Stimulated activated effector memory CD8-positive, alpha-beta T cell treated with anti-CD3 and anti-CD28 coated beads, Interleukin-12 subunit alpha, Interleukin-12 subunit beta, amount 100 ng/mL, for 72 hours (primary cell): ENCODE data around the gene BCAT1.

Source experiments
- ATAC-seq: fragments of 150-1000 bp; cut with Tn5 transposase; 2 replicates; pipeline ENCODE4 v1.10.0; 2021
- DNase-seq, 2 donors: peaks; one replicate each; pipeline ENCODE4 v3.0.0; 2021 to 2022; ENCODE audit warnings: low spot score in 2 of 2
- H3K27ac Mint-ChIP-seq: one replicate; pipeline ENCODE4 v1.8.0; 2022; ENCODE audit warnings: mild to moderate bottlenecking, mixed read lengths
- H3K36me3 Mint-ChIP-seq: one replicate; pipeline ENCODE4 v1.8.0; 2022; ENCODE audit warnings: mild to moderate bottlenecking, mixed read lengths
- H3K4me1 Mint-ChIP-seq: one replicate; pipeline ENCODE4 v1.8.0; 2022; ENCODE audit warnings: mixed read lengths
- H3K4me3 Mint-ChIP-seq: one replicate; pipeline ENCODE4 v1.8.0; 2022; ENCODE audit warnings: mild to moderate bottlenecking, mixed read lengths
- H3K9me3 Mint-ChIP-seq: one replicate; pipeline ENCODE4 v1.8.0; 2022; ENCODE audit warnings: mixed read lengths

BCAT1 gene

DNA sequence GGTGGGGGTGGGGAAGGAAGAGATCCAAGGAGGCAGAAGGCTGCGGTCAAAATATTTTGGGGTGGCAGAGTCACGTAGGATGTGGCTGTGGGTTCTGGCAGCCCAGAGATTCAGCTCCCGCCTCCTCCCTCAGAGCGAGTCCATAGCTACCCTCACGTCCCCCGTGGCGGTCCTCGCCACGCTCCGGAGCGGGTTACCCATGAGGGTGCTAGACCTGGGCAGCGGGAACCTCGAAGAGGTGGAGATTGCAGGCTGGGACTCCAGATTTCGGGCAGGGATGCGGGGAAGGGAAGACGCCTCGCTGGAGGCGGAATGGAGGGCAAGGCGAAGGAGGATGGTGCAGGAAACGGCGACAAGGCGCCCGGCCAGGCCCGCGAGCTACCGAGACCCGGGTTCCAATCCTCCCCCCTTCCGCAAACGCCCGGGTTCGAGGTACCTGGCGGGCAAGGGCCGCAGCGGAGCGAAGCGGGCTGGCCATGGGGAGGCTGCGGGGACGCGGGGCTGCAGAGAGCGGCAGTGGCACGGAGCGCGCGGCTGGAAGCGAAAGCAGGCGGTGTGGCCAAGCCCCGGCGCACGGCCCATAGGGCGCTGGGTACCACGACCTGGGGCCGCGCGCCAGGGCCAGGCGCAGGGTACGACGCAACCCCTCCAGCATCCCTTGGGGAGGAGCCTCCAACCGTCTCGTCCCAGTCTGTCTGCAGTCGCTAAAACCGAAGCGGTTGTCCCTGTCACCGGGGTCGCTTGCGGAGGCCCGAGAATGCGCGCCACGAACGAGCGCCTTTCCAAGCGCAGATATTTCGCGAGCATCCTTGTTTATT, 46.2 kb downstream of the BCAT1 start:
- ATAC-seq, result peak; percentile 58
- peak; percentile 26 to 66 for DNase-seq
- Mint-ChIP-seq H3K4me1 (peaks cover 31% of the 10 kb centered on the region), H3K9me3 (peaks cover 2% of the 10 kb centered on the region), H3K36me3 (peaks cover 12% of the 10 kb centered on the region), H3K27ac (peak overlapping the region; percentile 87), H3K4me3 (peak overlapping the region; percentile 93)

GRCh38 chr12:24901576-24902461, 47.1 kb downstream of the BCAT1 start:
- peaks cover 31% of the 10 kb centered on the region for H3K4me1 Mint-ChIP-seq
- peaks cover 2% of the 10 kb centered on the region for H3K9me3 Mint-ChIP-seq
- peaks cover 12% of the 10 kb centered on the region for H3K36me3 Mint-ChIP-seq
- ATAC-seq (peak; percentile 22), DNase-seq (peak in 1 of 2 donors; percentile 53)
- peak overlapping the region; percentile 87 for H3K27ac Mint-ChIP-seq
- peak overlapping the region; percentile 93 for H3K4me3 Mint-ChIP-seq

- Mint-ChIP-seq H3K36me3 (peaks cover 12% of the 10 kb centered on the region), H3K9me3 (peaks cover 2% of the 10 kb centered on the region), H3K4me3 (no peak overlapping the region), H3K27ac (no peak overlapping the region), H3K4me1 (peaks cover 31% of the 10 kb centered on the region)
- DNase-seq (no peak), ATAC-seq (no peak)
These were observed 48.7 kb downstream of the BCAT1 start for GRCh38 chr12:24900196-24900595.

GRCh38 chr12:24899503-24900075, 49.3 kb downstream of the BCAT1 start:
- H3K27ac Mint-ChIP-seq, result peak overlapping the region; percentile 52
- no peak for DNase-seq
- ATAC-seq, result peak; percentile 38
- peaks cover 31% of the 10 kb centered on the region for H3K4me1 Mint-ChIP-seq
- peaks cover 2% of the 10 kb centered on the region for H3K9me3 Mint-ChIP-seq
- H3K36me3 Mint-ChIP-seq, result peaks cover 12% of the 10 kb centered on the region
- peak overlapping the region; percentile 5 for H3K4me3 Mint-ChIP-seq

DNA sequence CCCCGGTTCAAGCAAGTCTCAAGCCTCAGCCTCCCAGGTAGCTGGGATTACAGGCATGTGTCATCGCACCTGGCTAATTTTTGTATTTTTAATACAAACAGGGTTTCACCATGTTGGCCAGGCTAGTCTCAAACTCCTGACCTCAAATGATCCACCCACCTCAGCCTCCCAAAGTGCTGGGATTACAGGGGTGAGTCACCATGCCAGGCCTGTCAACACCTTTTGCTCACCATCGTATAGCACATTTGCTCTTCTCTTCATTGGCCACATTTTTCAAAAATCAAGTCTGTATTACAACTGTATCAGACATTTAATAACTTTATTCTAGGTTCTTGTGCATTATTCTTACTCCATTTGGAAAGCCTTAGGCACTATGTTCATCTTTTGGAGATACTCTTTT, 50.3 kb downstream of the BCAT1 start:
- peaks cover 12% of the 10 kb centered on the region for H3K36me3 Mint-ChIP-seq
- H3K9me3 Mint-ChIP-seq, result peaks cover 2% of the 10 kb centered on the region
- ATAC-seq (no peak), DNase-seq (no peak)
- H3K27ac Mint-ChIP-seq, result no peak overlapping the region
- H3K4me1 Mint-ChIP-seq, result peaks cover 29% of the 10 kb centered on the region
- H3K4me3 Mint-ChIP-seq, result no peak overlapping the region

DNA sequence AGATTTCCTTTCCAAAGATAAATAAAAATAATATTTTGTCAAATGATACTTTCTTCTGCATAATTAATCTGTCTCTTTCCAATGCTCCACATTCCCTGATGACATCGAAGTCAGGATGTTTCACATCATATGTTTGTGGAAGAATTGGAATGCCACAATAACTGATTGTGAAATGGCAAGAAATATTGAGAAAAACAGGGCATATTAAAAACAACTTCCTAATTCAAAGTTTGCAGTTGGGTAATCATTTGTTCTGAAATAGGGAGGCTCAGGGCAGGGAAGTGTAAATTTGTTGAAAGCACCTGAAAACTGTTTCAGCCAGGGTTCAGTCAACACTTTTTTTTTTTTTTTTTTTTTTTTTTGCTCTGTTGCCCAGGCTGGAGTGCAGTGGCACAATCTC, 50.7 kb downstream of the BCAT1 start:
- Mint-ChIP-seq H3K27ac (no peak overlapping the region), H3K4me3 (no peak overlapping the region), H3K9me3 (peaks cover 2% of the 10 kb centered on the region), H3K36me3 (peaks cover 12% of the 10 kb centered on the region), H3K4me1 (peaks cover 26% of the 10 kb centered on the region)
- DNase-seq (no peak), ATAC-seq (no peak)

GRCh38 chr12:24896171-24896570, 52.7 kb downstream of the BCAT1 start:
- DNase-seq, result no peak
- Mint-ChIP-seq H3K27ac (no peak overlapping the region), H3K4me1 (peaks cover 12% of the 10 kb centered on the region), H3K9me3 (peaks cover 2% of the 10 kb centered on the region), H3K36me3 (peaks cover 12% of the 10 kb centered on the region), H3K4me3 (no peak overlapping the region)
- ATAC-seq, result no peak

- ATAC-seq (no peak), DNase-seq (no peak)
- Mint-ChIP-seq H3K4me1 (peaks cover 12% of the 10 kb centered on the region), H3K9me3 (peaks cover 2% of the 10 kb centered on the region), H3K36me3 (peaks cover 12% of the 10 kb centered on the region), H3K27ac (no peak overlapping the region), H3K4me3 (no peak overlapping the region)
These were observed 53.3 kb downstream of the BCAT1 start for GRCh38 chr12:24895612-24896011.

GRCh38 chr12:24894879-24895278, 54.0 kb downstream of the BCAT1 start:
- H3K9me3 Mint-ChIP-seq, result peaks cover 2% of the 10 kb centered on the region
- ATAC-seq (no peak), DNase-seq (no peak)
- peaks cover 10% of the 10 kb centered on the region for H3K36me3 Mint-ChIP-seq
- no peak overlapping the region for H3K4me3 Mint-ChIP-seq
- no peak overlapping the region for H3K27ac Mint-ChIP-seq
- H3K4me1 Mint-ChIP-seq, result peaks cover 6% of the 10 kb centered on the region

DNA sequence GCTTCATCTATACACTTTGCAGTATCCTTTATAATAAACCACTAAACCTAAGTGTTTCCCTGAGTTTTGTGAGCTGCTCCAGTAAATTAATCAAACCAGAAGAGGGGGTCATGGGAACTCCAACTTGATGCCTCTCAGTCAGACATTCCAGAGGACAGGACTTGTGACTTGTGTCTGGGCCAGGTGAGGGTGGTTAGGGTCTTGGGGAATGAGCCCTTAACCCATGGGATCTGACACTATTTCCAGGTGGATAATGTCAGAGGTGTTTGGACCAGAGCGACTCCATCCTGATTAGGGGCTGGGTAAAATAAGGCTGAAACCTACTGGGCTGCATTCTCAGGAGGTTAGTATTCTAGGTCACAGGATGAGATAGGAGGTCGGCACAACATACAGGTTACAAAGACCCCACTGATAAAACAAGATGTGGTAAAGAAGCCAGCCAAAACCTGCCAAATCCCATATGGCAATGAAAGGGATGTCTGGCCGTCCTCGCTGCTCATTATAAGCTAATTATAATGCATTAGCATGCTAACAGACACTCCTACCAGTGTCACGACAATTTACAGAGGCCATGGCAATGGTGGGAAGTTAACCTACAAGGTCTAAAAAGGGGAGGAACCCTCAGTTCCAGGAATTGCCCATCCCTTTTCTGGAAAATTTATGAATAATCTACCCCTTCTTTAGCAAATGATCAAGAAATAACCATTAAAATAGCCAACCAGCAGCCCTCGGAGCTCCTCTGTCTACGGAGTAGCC, 58.7 kb downstream of the BCAT1 start:
- Mint-ChIP-seq H3K36me3 (no peaks in the 10 kb centered on the region), H3K4me3 (no peak overlapping the region), H3K9me3 (no peaks in the 10 kb centered on the region), H3K27ac (no peak overlapping the region), H3K4me1 (no peaks in the 10 kb centered on the region)
- DNase-seq, result no peak
- ATAC-seq, result no peak

DNA sequence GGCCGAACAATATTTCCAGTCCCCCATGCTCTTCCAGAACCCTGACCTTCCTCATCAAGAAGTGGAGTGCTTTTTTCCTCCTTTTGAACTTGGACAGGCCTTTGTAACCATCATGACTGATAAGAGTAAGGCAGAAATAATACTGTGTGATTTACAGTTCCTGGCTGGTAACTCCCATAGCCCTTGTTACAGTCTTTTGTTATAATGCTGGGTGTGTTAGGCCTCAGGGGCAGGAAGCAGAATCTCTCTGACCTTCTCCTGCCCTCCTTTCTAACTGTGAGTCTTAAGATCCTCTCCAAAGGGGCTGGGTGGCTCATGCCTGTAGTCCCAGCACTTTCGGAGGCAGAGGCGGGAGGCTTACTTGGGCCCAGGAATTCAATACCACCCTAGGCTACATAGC, 59.5 kb downstream of the BCAT1 start:
- ATAC-seq (no peak), DNase-seq (no peak)
- Mint-ChIP-seq H3K4me1 (no peaks in the 10 kb centered on the region), H3K27ac (no peak overlapping the region), H3K4me3 (no peak overlapping the region), H3K9me3 (no peaks in the 10 kb centered on the region), H3K36me3 (no peaks in the 10 kb centered on the region)

GRCh38 chr12:24888813-24889212, 60.1 kb downstream of the BCAT1 start:
- H3K4me3 Mint-ChIP-seq, result no peak overlapping the region
- no peaks in the 10 kb centered on the region for H3K9me3 Mint-ChIP-seq
- no peak for ATAC-seq
- no peak for DNase-seq
- H3K27ac Mint-ChIP-seq, result no peak overlapping the region
- no peaks in the 10 kb centered on the region for H3K4me1 Mint-ChIP-seq
- H3K36me3 Mint-ChIP-seq, result no peaks in the 10 kb centered on the region

DNA sequence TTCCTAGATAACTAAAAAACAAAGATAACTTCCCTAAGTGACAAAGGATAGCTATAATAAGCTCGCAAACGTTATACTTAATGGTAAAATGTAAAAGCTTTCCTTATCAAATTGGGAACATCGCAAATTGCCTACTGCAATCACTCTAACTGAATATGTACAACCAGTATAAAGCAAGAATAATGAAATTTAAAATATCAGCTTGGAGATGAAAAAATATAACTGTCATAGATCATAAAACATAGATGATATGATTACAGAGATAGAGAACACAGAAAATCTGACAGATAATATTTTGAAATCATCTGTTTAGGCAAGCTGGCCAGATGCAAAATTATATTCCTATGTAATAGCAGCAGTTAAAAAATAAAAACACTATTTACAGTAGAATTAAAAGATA, 64.0 kb downstream of the BCAT1 start:
- ATAC-seq, result no peak
- H3K4me3 Mint-ChIP-seq, result no peak overlapping the region
- no peaks in the 10 kb centered on the region for H3K4me1 Mint-ChIP-seq
- peaks cover 5% of the 10 kb centered on the region for H3K36me3 Mint-ChIP-seq
- no peak for DNase-seq
- H3K9me3 Mint-ChIP-seq, result no peaks in the 10 kb centered on the region
- H3K27ac Mint-ChIP-seq, result no peak overlapping the region

DNA sequence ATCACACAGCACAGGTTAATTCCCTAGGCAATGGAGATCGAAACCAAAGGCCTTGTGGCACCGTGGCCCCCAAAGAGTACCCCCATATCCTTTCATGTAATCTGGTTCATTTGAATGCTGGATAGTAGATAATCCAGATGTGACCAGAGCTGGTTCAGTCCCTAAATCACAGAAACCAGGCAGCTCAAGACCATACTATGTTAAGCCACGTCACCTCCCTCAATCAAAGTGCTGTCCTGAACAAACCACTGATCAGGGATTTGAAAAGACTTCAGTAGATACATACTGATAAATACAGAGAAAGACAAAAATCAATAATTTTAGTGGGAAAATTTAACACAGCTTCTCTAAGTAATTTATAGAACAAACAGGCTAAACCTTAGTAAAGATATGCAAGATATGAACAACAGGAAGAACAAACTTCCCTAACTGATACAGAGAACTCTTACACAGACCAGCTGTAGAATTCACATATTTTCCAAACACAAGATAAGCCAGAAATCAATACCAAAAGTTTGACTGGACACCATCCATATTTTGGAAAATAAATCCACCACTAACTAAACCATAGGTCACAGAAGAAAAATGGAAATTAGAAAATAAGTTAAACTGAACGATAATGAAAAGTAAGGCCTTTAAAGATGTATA, 67.1 kb downstream of the BCAT1 start:
- ATAC-seq (no peak), DNase-seq (no peak)
- H3K9me3 Mint-ChIP-seq, result no peaks in the 10 kb centered on the region
- H3K4me1 Mint-ChIP-seq, result no peaks in the 10 kb centered on the region
- peaks cover 23% of the 10 kb centered on the region for H3K36me3 Mint-ChIP-seq
- no peak overlapping the region for H3K27ac Mint-ChIP-seq
- no peak overlapping the region for H3K4me3 Mint-ChIP-seq
